ENCODE data around the gene PTPRA. TPM values are rescaled to one million over a fixed set of nuclear protein-coding genes. Genes with fewer than 3 reads are reported as not detected.

PTPRA gene
- total and polyA plus RNA-seq, 2 of the 8 experiments (the other 6 are each of a cell fraction or from before 2014, with no cell fraction given) = 47.7 to 51.3 TPM

DNA sequence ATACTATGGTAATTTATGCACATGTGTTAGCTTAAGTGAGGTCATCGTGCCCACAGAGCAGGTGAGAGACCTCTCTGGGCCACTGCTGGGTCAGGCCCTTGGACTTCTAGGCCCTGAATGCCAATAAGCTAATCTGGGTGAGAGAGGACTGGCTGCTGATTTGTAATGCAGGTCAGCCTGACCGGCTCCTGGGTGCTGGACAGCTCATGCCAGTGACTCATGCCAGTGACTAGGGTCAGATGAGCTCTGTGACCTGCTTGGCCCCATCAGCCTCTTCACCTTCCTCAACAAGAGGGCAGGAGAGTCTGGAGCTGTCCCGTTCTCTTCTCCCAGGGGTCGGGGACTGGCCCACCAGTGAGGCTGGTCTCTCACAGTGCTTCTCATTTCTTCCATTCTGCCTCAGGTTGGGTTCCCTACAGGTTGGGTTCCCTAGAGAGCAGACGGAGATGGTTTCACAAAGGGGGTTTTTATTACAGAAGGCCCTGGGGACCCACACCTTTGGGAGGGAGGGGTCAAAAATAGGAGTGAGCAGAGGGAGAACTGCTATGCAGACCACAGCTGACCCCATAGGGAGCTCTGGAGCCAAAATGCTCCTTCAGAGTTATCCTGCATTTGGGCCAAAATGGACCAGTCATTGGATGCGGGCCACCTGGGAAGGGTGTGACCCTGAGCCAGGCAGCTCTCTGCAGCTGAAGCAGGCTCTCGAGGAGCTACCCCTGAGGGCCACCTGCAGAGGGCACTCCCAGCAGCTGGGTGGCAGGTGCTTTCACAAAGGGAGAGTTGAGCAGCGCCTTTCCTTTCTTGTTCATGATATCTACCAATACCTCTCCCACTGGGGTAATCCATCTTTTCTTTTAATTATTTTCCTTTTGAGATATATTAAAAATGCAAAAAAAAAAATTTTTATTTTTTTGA lies 196.0 kb downstream of the PTPRA start:
- Histone ChIP-seq H3K56ac (replicated peaks; ENCODE audit: insufficient read length, low read depth, low read length) (no peak overlapping the region), H2BK12ac (ENCODE audit: low read depth, low read length) (no peak overlapping the region), H3K79me2 (ENCODE audit: control insufficient read depth in 1 of 2, insufficient read depth in 2 of 2, low read length in 2 of 2) (no peaks in the 10 kb centered on the region), H2BK15ac (ENCODE audit: low read length) (no peak overlapping the region), H4K5ac (ENCODE audit: insufficient read length, low read depth, low read length) (no peak overlapping the region), H3K79me1 (ENCODE audit: low read depth, low read length) (no peaks in the 10 kb centered on the region), H3K27ac (ENCODE audit: low read depth, low read length) (no peak overlapping the region), H3K4me3 (ENCODE audit: extremely low read depth in 1 of 4, insufficient read depth in 2 of 4, low read depth in 3 of 4, low read length in 4 of 4) (no peak overlapping the region), H3K23ac (ENCODE audit: insufficient read length) (no peak overlapping the region), H3K9me3 (ENCODE audit: insufficient read depth in 2 of 2, low read depth in 1 of 2, low read length in 1 of 2) (peaks cover under 1 to 2% of the 10 kb centered on the region in 2 experiments; a peak in 2 of 4 replicates), H2AFZ (ENCODE audit: low read length) (no peak overlapping the region), H2AK5ac (ENCODE audit: low read depth, low read length) (no peak overlapping the region), H3K36me3 (ENCODE audit: control insufficient read depth in 2 of 4, insufficient read depth in 4 of 4, low read length in 3 of 4) (no peaks in the 10 kb centered on the region), H3K4me2 (ENCODE audit: insufficient read depth in 1 of 2, low read depth in 2 of 2, low read length in 2 of 2) (no peak overlapping the region), H3K9ac (replicated peaks in 1 of 4; ENCODE audit: extremely low read depth in 1 of 4, low read depth in 3 of 4, low read length in 3 of 4) (no peak overlapping the region), H2BK5ac (ENCODE audit: low read depth, low read length) (no peak overlapping the region), H3K4ac (replicated peaks; ENCODE audit: insufficient read length, low read depth, low read length) (no peak overlapping the region), H3K14ac (ENCODE audit: insufficient read length) (no peak overlapping the region), H2BK120ac (replicated peaks; ENCODE audit: low read depth, low read length) (no peak overlapping the region), H3K18ac (ENCODE audit: extremely low read depth, low read length) (no peak overlapping the region), H2BK20ac (ENCODE audit: low read length) (no peak overlapping the region), H4K91ac (replicated peaks; ENCODE audit: insufficient read length, low read length) (no peak overlapping the region), H4K20me1 (replicated peaks in 1 of 2; ENCODE audit: control insufficient read depth in 1 of 2, insufficient read depth in 2 of 2, low read length in 2 of 2) (no peaks in the 10 kb centered on the region), H3K27me3 (replicated peaks in 1 of 4; ENCODE audit: control insufficient read depth in 3 of 4, extremely low read depth in 1 of 4, insufficient read depth in 3 of 4, low read length in 3 of 4) (peaks cover 11 to 30% (median 26%) of the 10 kb centered on the region in 4 experiments), H3K23me2 (ENCODE audit: low read depth, low read length) (peaks cover 3% of the 10 kb centered on the region; the same call in 1 of the 2 replicates), H3K4me1 (replicated peaks in 1 of 4; ENCODE audit: control insufficient read depth in 3 of 4, insufficient read depth in 4 of 4, low read length in 3 of 4) (peaks cover 0 to 8% (median 3%) of the 10 kb centered on the region in 4 experiments; a peak in 5 of 7 replicates), H4K8ac (ENCODE audit: extremely low read depth, insufficient read depth, low read length) (no peak overlapping the region)
- TF ChIP-seq TCF12 (IDR thresholded peaks at IDR 0.05; ENCODE audit: low read depth, low read length) (0 out of 2 replicates have a peak, but pooled peaks have one; percentile 34), KDM4A (IDR thresholded peaks at IDR 0.05; ENCODE audit: low read depth, low read length, severe bottlenecking) (no peak), GTF2F1 (IDR thresholded peaks at IDR 0.05; ENCODE audit: borderline replicate concordance, low read depth, low read length) (no peak), RAD21 (IDR thresholded peaks at IDR 0.05 in 1 of 2, conservative IDR thresholded peaks at IDR 0.05 in 1 of 2; ENCODE audit: low read depth in 2 of 2, low read length in 2 of 2) (peak in 1 of 2 experiments; percentile 25; a peak in 2 of 4 replicates)
- TF ChIP-seq, protein P1, sequence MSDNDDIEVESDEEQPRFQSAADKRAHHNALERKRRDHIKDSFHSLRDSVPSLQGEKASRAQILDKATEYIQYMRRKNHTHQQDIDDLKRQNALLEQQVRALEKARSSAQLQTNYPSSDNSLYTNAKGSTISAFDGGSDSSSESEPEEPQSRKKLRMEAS (IDR thresholded peaks at IDR 0.05) = peak; percentile 46; the same call in 1 of the 2 replicates
- TF ChIP-seq, protein P2, sequence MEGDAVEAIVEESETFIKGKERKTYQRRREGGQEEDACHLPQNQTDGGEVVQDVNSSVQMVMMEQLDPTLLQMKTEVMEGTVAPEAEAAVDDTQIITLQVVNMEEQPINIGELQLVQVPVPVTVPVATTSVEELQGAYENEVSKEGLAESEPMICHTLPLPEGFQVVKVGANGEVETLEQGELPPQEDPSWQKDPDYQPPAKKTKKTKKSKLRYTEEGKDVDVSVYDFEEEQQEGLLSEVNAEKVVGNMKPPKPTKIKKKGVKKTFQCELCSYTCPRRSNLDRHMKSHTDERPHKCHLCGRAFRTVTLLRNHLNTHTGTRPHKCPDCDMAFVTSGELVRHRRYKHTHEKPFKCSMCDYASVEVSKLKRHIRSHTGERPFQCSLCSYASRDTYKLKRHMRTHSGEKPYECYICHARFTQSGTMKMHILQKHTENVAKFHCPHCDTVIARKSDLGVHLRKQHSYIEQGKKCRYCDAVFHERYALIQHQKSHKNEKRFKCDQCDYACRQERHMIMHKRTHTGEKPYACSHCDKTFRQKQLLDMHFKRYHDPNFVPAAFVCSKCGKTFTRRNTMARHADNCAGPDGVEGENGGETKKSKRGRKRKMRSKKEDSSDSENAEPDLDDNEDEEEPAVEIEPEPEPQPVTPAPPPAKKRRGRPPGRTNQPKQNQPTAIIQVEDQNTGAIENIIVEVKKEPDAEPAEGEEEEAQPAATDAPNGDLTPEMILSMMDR (IDR thresholded peaks at IDR 0.05; ENCODE audit: control extremely low read depth in 1 of 3, insufficient read depth in 1 of 3, low read depth in 1 of 3, low read length in 3 of 3) = peak; percentile 42 to 48 (median 46)
- no peak for DNase-seq (ENCODE audit: low read depth in 1 of 2, low spot score in 2 of 2)
- 86% methylated on average over 8 of the region's 8 CpGs; no CpG with 5 or more reads in 1 of the 2 experiments for WGBS, 2 experiments (ENCODE audit: extremely low coverage in 1 of 2, insufficient coverage in 1 of 2, insufficient read length in 1 of 2, insufficient replicate concordance in 2 of 2, low coverage in 1 of 2, low lambda C conversion rate in 2 of 2, missing lambda C conversion rate in 1 of 2)
- CTCF ChIA-PET (ENCODE audit: partially characterized antibody) = interaction anchor here (0.6 to 4.6 kb wide), 18 partner anchors 9 to 183 kb away, joined by 3 to 23 read pairs (median 4); no protein-coding TSS in a partner anchor
- no peak for FAIRE-seq
- POLR2A ChIA-PET (ENCODE audit: partially characterized antibody) = interaction anchor here (0.5 to 0.9 kb wide), 4 partner anchors 17 to 269 kb away, joined by 3 to 4 read pairs (median 3); no protein-coding TSS in a partner anchor
